WTC11 (cell line): ENCODE measurements around the gene GPR161. TPM values are rescaled to one million over a fixed set of nuclear protein-coding genes. Genes with fewer than 3 reads are reported as not detected.

Source experiments
- ATAC-seq: fragments of 200-7000 bp; cut with Tn5 transposase; 2 replicates; pipeline ENCODE4 v1.10.0; 2021; ENCODE audit warnings: mild to moderate bottlenecking, moderate library complexity
- CTCF ChIA-PET: fragments of 300-600 bp; sonication (Branson Sonifier 250); formaldehyde crosslinking; loops from one replicate; lab custom pipeline; 2021; ENCODE audit warnings: antibody characterized with exemption; lab: Charles Lee
- POLR2A ChIA-PET: fragments of 350-600 bp; sonication (Branson Sonifier 250); formaldehyde crosslinking; loops from one replicate; lab custom pipeline; 2021; ENCODE audit warnings: antibody characterized with exemption; lab: Charles Lee
- DNase-seq: peaks from one replicate; pipeline ENCODE4 v3.0.0; 2021; ENCODE audit warnings: low spot score
- H3K27ac Mint-ChIP-seq: 2 replicates; pipeline ENCODE4 v1.8.0; 2021; ENCODE audit warnings: mixed read lengths
- H3K27me3 Mint-ChIP-seq: 2 replicates; pipeline ENCODE4 v1.8.0; 2021; ENCODE audit warnings: low read depth, mild to moderate bottlenecking, moderate library complexity, mixed read lengths
- H3K36me3 Mint-ChIP-seq: 2 replicates; pipeline ENCODE4 v1.8.0; 2021; ENCODE audit warnings: mixed read lengths
- H3K4me1 Mint-ChIP-seq: 2 replicates; pipeline ENCODE4 v1.8.0; 2022; ENCODE audit warnings: mixed read lengths
- H3K4me3 Mint-ChIP-seq: 2 replicates; pipeline ENCODE4 v1.8.0; 2021; ENCODE audit warnings: mild to moderate bottlenecking, moderate library complexity, mixed read lengths
- H3K9me3 Mint-ChIP-seq: 2 replicates; pipeline ENCODE4 v1.8.0; 2021; ENCODE audit warnings: mixed read lengths
- ATF1 ChIP-seq: sonication (generic); formaldehyde crosslinking; IDR thresholded peaks from 2 replicates; pipeline ENCODE4 v1.8.1; 2023; ENCODE audit warnings: mild to moderate bottlenecking, moderate library complexity, missing genetic modification reagents
- ELF4 ChIP-seq: sonication (generic); formaldehyde crosslinking; IDR thresholded peaks from 2 replicates; pipeline ENCODE4 v1.8.1; 2022; ENCODE audit warnings: low read depth, mild to moderate bottlenecking, moderate library complexity, missing genetic modification reagents
- HMGA2 ChIP-seq: fragments of 250-450 bp; sonication (Bioruptor Pico); IDR thresholded peaks from 2 replicates; pipeline ENCODE4 v1.4.0; 2021; ENCODE audit warnings: mild to moderate bottlenecking, moderate library complexity
- KAT7 ChIP-seq: sonication (generic); formaldehyde crosslinking; IDR thresholded peaks from 2 replicates; pipeline ENCODE4 v1.8.1; 2023; ENCODE audit warnings: missing genetic modification reagents, mild to moderate bottlenecking, borderline replicate concordance
- NFATC4 ChIP-seq: fragments of 250-450 bp; sonication (Bioruptor Pico); IDR thresholded peaks from 2 replicates; pipeline ENCODE4 v1.9.0; 2021; ENCODE audit warnings: mild to moderate bottlenecking
- NR2C2 ChIP-seq: sonication (generic); formaldehyde crosslinking; IDR thresholded peaks from 2 replicates; pipeline ENCODE4 v1.8.0; 2022; ENCODE audit warnings: mild to moderate bottlenecking, missing genetic modification reagents
- NR3C1 ChIP-seq: sonication (generic); formaldehyde crosslinking; conservative IDR thresholded peaks from 2 replicates; pipeline ENCODE4 v1.8.1; 2023; ENCODE audit warnings: low read depth, mild to moderate bottlenecking, missing genetic modification reagents
- SP1 ChIP-seq: sonication (generic); formaldehyde crosslinking; conservative IDR thresholded peaks from 2 replicates; pipeline ENCODE4 v1.8.1; 2022; ENCODE audit warnings: missing genetic modification reagents
- TCF7 ChIP-seq: sonication (generic); formaldehyde crosslinking; IDR thresholded peaks from 2 replicates; pipeline ENCODE4 v1.8.0; 2022; ENCODE audit warnings: mild to moderate bottlenecking, low read depth, missing genetic modification reagents, moderate library complexity
- ZNF263 ChIP-seq: sonication (generic); formaldehyde crosslinking; IDR thresholded peaks from 2 replicates; pipeline ENCODE4 v1.8.1; 2022; ENCODE audit warnings: low read depth, mild to moderate bottlenecking, moderate library complexity, missing genetic modification reagents
- ZNF423 ChIP-seq: fragments of 250-450 bp; sonication (Bioruptor Pico); IDR thresholded peaks from 2 replicates; pipeline ENCODE4 v2.1.2; 2022; ENCODE audit warnings: mild to moderate bottlenecking, moderate library complexity
- total RNA-seq: library from RNA; stranded (reverse); gene quantifications from 3 replicates; pipeline ENCODE4 v1.2.3, GENCODE V29; 2021
- TF ChIP-seq, protein P1 (sequence below): sonication (generic); formaldehyde crosslinking; IDR thresholded peaks from 2 replicates; pipeline ENCODE4 v1.8.0; 2023; ENCODE audit warnings: missing genetic modification reagents, mild to moderate bottlenecking, borderline replicate concordance
- TF ChIP-seq, protein P2 (sequence below): sonication (generic); formaldehyde crosslinking; IDR thresholded peaks from 2 replicates; pipeline ENCODE4 v1.8.1; 2023; ENCODE audit warnings: mild to moderate bottlenecking, missing genetic modification reagents
- TF ChIP-seq, protein P3 (sequence below): sonication (generic); formaldehyde crosslinking; IDR thresholded peaks from 2 replicates; pipeline ENCODE4 v1.8.1; 2023; ENCODE audit warnings: mild to moderate bottlenecking, missing genetic modification reagents, moderate library complexity
- TF ChIP-seq, protein P4 (sequence below): fragments of 250-450 bp; sonication (Bioruptor Pico); IDR thresholded peaks from 2 replicates; pipeline ENCODE4 v1.9.0; 2021; ENCODE audit warnings: mild to moderate bottlenecking, borderline replicate concordance
- TF ChIP-seq, protein P5 (sequence below): fragments of 250-450 bp; sonication (Bioruptor Pico); IDR thresholded peaks from 2 replicates; pipeline ENCODE4 v1.8.0; 2021; ENCODE audit warnings: mild to moderate bottlenecking

GPR161 gene
- total RNA-seq, 1 experiment from 2014 or later: 11.6 TPM

DNA sequence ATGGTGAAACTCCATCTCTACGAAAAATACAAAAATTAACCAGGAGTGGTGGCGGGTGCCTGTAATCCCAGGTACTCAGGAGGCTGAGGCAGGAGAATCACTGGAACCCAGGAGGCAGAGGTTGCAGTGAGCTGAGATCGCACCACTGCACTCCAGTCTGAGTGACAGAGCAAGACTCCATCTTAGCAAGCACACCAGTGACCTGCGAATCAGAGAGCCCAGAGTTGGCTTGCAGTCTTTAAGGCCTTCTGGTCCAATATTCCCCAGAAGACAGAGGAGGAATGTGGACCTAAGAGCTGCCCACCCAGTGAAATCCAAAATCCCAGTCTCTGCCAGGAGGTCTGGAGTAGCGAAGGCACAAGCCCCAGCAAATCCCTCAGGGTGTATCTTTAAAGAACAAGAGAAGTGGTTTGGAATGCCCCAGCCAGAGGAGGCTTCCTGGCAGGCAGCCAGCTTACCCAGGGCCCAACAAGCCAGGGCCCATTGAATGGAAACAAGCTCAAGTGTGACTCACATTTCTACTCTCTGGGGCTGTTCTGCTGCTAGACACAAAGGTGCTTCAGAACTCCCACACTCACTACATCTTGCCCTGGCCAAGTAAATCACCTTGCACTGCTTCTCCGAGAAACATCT lies 23.9 kb downstream of the GPR161 start:
- CTCF ChIA-PET: interaction anchor here (1.0 to 1.2 kb wide), 3 partner anchors 18 to 123 kb away, joined by 3 to 6 read pairs (median 4); no protein-coding TSS in a partner anchor

DNA sequence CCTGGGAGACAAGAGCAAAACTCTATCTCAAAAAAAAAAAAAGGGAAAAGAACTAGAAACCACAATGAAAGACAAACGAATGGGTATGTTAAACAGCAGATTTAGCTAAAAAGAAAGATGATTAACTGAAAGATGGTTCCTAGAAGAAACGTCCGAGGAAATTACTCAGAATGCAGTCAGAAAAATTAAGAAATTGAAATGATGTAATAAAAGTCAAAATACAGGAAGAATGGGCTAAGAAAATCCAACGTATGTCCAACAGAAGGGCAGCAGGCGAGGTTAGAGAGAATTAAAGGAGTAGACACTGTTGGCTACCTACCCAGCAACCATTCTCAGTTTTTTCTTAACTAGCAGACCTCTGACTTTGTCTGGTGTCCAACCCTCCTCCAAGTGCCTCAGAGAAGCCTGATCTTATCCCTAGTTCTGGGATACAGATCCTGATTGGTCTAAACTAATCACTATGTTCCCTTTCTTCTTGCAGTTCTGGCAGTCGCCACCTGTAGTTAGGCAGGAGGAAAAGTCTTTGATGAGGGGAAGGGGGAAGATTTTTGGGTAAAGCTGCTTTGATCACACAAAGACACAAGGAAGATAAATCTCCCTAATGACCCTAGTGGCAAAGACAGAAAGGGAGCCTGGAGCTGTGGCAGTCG lies 25.7 kb downstream of the GPR161 start:
- POLR2A ChIA-PET: interaction anchor here (0.7 kb wide), 1 partner anchor 24 kb away, joined by 3 read pairs; no protein-coding TSS in a partner anchor

More for the DNA sequence above, 23.9 kb downstream of the GPR161 start:
- TF ChIP-seq, protein P1, sequence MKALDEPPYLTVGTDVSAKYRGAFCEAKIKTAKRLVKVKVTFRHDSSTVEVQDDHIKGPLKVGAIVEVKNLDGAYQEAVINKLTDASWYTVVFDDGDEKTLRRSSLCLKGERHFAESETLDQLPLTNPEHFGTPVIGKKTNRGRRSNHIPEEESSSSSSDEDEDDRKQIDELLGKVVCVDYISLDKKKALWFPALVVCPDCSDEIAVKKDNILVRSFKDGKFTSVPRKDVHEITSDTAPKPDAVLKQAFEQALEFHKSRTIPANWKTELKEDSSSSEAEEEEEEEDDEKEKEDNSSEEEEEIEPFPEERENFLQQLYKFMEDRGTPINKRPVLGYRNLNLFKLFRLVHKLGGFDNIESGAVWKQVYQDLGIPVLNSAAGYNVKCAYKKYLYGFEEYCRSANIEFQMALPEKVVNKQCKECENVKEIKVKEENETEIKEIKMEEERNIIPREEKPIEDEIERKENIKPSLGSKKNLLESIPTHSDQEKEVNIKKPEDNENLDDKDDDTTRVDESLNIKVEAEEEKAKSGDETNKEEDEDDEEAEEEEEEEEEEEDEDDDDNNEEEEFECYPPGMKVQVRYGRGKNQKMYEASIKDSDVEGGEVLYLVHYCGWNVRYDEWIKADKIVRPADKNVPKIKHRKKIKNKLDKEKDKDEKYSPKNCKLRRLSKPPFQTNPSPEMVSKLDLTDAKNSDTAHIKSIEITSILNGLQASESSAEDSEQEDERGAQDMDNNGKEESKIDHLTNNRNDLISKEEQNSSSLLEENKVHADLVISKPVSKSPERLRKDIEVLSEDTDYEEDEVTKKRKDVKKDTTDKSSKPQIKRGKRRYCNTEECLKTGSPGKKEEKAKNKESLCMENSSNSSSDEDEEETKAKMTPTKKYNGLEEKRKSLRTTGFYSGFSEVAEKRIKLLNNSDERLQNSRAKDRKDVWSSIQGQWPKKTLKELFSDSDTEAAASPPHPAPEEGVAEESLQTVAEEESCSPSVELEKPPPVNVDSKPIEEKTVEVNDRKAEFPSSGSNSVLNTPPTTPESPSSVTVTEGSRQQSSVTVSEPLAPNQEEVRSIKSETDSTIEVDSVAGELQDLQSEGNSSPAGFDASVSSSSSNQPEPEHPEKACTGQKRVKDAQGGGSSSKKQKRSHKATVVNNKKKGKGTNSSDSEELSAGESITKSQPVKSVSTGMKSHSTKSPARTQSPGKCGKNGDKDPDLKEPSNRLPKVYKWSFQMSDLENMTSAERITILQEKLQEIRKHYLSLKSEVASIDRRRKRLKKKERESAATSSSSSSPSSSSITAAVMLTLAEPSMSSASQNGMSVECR: no peak
- TF ChIP-seq ELF4 (CRISPR knock-in tag): no peak
- TF ChIP-seq ZNF263 (CRISPR knock-in tag): no peak
- Mint-ChIP-seq H3K27me3 (no peaks in the 10 kb centered on the region), H3K27ac (no peak overlapping the region), H3K9me3 (peaks cover 4% of the 10 kb centered on the region), H3K4me1 (peaks cover 17% of the 10 kb centered on the region), H3K4me3 (no peak overlapping the region), H3K36me3 (peaks cover 5% of the 10 kb centered on the region)
- POLR2A ChIA-PET: no interaction called here
- ATAC-seq (peak; percentile 28; the same call in 1 of the 2 replicates), DNase-seq (no peak)

DNA sequence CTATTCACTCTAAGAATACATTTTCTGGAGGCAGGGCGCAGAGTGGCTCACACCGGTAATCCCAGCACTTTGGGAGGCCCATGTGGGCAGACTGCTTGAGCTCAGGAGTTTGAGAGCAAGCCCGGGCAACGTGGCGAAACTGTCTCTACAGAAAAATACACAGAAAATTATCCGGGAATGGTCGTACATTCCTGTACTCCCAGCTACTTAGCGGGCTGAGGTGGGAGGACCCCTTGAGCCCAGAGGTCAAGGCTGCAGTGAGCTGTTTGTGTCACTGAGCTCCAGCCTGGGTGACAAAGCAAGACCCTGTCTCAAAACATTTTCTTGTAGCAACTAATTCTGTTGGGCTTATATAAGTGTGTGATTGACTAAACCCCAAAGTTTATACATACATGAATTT lies 30.5 kb downstream of the GPR161 start:
- H3K4me1 Mint-ChIP-seq: peaks cover 21% of the 10 kb centered on the region
- H3K27ac Mint-ChIP-seq: no peak overlapping the region
- ATAC-seq (no peak), DNase-seq (no peak)
- ChIA-PET CTCF (interaction anchor here (0.7 to 2.1 kb wide), 2 partner anchors 14 to 24 kb away, joined by 3 to 15 read pairs; no protein-coding TSS in a partner anchor), POLR2A (no interaction called here)
- H3K9me3 Mint-ChIP-seq: no peaks in the 10 kb centered on the region
- no peak overlapping the region for H3K4me3 Mint-ChIP-seq
- H3K36me3 Mint-ChIP-seq: no peaks in the 10 kb centered on the region
- H3K27me3 Mint-ChIP-seq: no peaks in the 10 kb centered on the region
- TF ChIP-seq ZNF423 (CRISPR knock-in tag): no peak
- TF ChIP-seq NR2C2 (CRISPR knock-in tag): no peak
- TF ChIP-seq, protein P2, sequence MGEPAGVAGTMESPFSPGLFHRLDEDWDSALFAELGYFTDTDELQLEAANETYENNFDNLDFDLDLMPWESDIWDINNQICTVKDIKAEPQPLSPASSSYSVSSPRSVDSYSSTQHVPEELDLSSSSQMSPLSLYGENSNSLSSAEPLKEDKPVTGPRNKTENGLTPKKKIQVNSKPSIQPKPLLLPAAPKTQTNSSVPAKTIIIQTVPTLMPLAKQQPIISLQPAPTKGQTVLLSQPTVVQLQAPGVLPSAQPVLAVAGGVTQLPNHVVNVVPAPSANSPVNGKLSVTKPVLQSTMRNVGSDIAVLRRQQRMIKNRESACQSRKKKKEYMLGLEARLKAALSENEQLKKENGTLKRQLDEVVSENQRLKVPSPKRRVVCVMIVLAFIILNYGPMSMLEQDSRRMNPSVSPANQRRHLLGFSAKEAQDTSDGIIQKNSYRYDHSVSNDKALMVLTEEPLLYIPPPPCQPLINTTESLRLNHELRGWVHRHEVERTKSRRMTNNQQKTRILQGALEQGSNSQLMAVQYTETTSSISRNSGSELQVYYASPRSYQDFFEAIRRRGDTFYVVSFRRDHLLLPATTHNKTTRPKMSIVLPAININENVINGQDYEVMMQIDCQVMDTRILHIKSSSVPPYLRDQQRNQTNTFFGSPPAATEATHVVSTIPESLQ (CRISPR knock-in tag): no peak
- TF ChIP-seq HMGA2 (CRISPR knock-in tag): no peak
- no peak for TF ChIP-seq KAT7
- TF ChIP-seq SP1: no peak
- TF ChIP-seq ATF1 (CRISPR knock-in tag): no peak
- no peak for TF ChIP-seq TCF7
- TF ChIP-seq, protein P3, sequence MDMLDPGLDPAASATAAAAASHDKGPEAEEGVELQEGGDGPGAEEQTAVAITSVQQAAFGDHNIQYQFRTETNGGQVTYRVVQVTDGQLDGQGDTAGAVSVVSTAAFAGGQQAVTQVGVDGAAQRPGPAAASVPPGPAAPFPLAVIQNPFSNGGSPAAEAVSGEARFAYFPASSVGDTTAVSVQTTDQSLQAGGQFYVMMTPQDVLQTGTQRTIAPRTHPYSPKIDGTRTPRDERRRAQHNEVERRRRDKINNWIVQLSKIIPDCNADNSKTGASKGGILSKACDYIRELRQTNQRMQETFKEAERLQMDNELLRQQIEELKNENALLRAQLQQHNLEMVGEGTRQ (CRISPR knock-in tag): no peak

More for the DNA sequence above, 25.7 kb downstream of the GPR161 start:
- peak; percentile 87 for ATAC-seq
- Mint-ChIP-seq H3K4me3 (no peak overlapping the region), H3K27ac (no peak overlapping the region), H3K4me1 (peaks cover 24% of the 10 kb centered on the region), H3K36me3 (peaks cover 5% of the 10 kb centered on the region), H3K27me3 (no peaks in the 10 kb centered on the region), H3K9me3 (peaks cover 4% of the 10 kb centered on the region)
- CTCF ChIA-PET: interaction anchor here (0.6 to 1.1 kb wide), 4 partner anchors 12 to 308 kb away, joined by 3 to 4 read pairs (median 4); no protein-coding TSS in a partner anchor
- TF ChIP-seq, protein P4, sequence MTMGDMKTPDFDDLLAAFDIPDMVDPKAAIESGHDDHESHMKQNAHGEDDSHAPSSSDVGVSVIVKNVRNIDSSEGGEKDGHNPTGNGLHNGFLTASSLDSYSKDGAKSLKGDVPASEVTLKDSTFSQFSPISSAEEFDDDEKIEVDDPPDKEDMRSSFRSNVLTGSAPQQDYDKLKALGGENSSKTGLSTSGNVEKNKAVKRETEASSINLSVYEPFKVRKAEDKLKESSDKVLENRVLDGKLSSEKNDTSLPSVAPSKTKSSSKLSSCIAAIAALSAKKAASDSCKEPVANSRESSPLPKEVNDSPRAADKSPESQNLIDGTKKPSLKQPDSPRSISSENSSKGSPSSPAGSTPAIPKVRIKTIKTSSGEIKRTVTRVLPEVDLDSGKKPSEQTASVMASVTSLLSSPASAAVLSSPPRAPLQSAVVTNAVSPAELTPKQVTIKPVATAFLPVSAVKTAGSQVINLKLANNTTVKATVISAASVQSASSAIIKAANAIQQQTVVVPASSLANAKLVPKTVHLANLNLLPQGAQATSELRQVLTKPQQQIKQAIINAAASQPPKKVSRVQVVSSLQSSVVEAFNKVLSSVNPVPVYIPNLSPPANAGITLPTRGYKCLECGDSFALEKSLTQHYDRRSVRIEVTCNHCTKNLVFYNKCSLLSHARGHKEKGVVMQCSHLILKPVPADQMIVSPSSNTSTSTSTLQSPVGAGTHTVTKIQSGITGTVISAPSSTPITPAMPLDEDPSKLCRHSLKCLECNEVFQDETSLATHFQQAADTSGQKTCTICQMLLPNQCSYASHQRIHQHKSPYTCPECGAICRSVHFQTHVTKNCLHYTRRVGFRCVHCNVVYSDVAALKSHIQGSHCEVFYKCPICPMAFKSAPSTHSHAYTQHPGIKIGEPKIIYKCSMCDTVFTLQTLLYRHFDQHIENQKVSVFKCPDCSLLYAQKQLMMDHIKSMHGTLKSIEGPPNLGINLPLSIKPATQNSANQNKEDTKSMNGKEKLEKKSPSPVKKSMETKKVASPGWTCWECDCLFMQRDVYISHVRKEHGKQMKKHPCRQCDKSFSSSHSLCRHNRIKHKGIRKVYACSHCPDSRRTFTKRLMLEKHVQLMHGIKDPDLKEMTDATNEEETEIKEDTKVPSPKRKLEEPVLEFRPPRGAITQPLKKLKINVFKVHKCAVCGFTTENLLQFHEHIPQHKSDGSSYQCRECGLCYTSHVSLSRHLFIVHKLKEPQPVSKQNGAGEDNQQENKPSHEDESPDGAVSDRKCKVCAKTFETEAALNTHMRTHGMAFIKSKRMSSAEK (CRISPR knock-in tag): no peak
- TF ChIP-seq NR3C1 (CRISPR knock-in tag): no peak
- TF ChIP-seq, protein P5, sequence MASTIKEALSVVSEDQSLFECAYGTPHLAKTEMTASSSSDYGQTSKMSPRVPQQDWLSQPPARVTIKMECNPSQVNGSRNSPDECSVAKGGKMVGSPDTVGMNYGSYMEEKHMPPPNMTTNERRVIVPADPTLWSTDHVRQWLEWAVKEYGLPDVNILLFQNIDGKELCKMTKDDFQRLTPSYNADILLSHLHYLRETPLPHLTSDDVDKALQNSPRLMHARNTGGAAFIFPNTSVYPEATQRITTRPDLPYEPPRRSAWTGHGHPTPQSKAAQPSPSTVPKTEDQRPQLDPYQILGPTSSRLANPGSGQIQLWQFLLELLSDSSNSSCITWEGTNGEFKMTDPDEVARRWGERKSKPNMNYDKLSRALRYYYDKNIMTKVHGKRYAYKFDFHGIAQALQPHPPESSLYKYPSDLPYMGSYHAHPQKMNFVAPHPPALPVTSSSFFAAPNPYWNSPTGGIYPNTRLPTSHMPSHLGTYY (CRISPR knock-in tag): no peak
- no peak for TF ChIP-seq NFATC4
- TF ChIP-seq, all 79 proteins: peak for 0
- no peak for DNase-seq
